ENCODE measurements around the gene OR10V1. TPM values are rescaled to one million over a fixed set of nuclear protein-coding genes. Genes with fewer than 3 reads are reported as not detected.
"Not testable (repeated sequence)": the region's sequence is repeated elsewhere in the genome, so short reads cannot be mapped to it uniquely, and the experiment has no call there.

OR10V1 gene
- total and polyA plus RNA-seq, 4 donors: not detected

- WGBS: 75% methylated on average over 2 of the region's 2 CpGs
- Histone ChIP-seq H3K4me1 (ENCODE audit: control insufficient read depth in 4 of 4, insufficient read depth in 4 of 4, low read length in 3 of 4) (no peaks in the 10 kb centered on the region), H3K27me3 (ENCODE audit: control insufficient read depth in 4 of 4, insufficient read depth in 4 of 4, low read length in 3 of 4) (no peaks in the 10 kb centered on the region), H3K9me3 (ENCODE audit: control insufficient read depth in 4 of 4, low read length in 3 of 4) (peaks cover 0 to 7% (median 2%) of the 10 kb centered on the region in 4 donors), H3K36me3 (ENCODE audit: control insufficient read depth in 4 of 4, insufficient read depth in 3 of 4, low read depth in 1 of 4, low read length in 3 of 4) (no peaks in the 10 kb centered on the region), H3K9ac (ENCODE audit: low read depth in 1 of 2, low read length in 2 of 2) (no peak overlapping the region), H3K27ac (ENCODE audit: low read depth in 1 of 2, low read length in 2 of 2) (no peak overlapping the region), H3K4me3 (ENCODE audit: low read depth in 1 of 3, low read length in 3 of 3) (no peak overlapping the region)
- TF ChIP-seq ZBTB33 (IDR thresholded peaks at IDR 0.05) (no peak), TAF1 (conservative IDR thresholded peaks at IDR 0.05) (no peak), MAX (IDR thresholded peaks at IDR 0.05) (no peak), ATF3 (IDR thresholded peaks at IDR 0.05) (no peak), SP1 (IDR thresholded peaks at IDR 0.05) (no peak), FOXA1 (IDR thresholded peaks at IDR 0.05) (no peak), JUND (IDR thresholded peaks at IDR 0.05) (no peak), GABPA (IDR thresholded peaks at IDR 0.05 in 1 of 2, conservative IDR thresholded peaks at IDR 0.05 in 1 of 2) (no peak), HNF4G (IDR thresholded peaks at IDR 0.05) (no peak), RAD21 (IDR thresholded peaks at IDR 0.05) (no peak), HNF4A (conservative IDR thresholded peaks at IDR 0.05) (no peak), NR2F2 (IDR thresholded peaks at IDR 0.05) (no peak)
- no peak for DNase-seq (ENCODE audit: low spot score)
These were observed 22.5 kb downstream of the OR10V1 start for GRCh38 chr11:59691156-59691555.

GRCh38 chr11:59689015-59689414, 24.6 kb downstream of the OR10V1 start:
- no peaks in the 10 kb centered on the region for H3K27me3 ChIP-seq (ENCODE audit: control insufficient read depth in 4 of 4, insufficient read depth in 4 of 4, low read length in 3 of 4)
- 78% methylated on average over 3 of the region's 3 CpGs for WGBS
- H3K36me3 ChIP-seq (ENCODE audit: control insufficient read depth in 4 of 4, insufficient read depth in 3 of 4, low read depth in 1 of 4, low read length in 3 of 4): no peaks in the 10 kb centered on the region
- H3K4me3 ChIP-seq (ENCODE audit: low read depth in 1 of 3, low read length in 3 of 3): no peak overlapping the region
- TF ChIP-seq FOXA1 (IDR thresholded peaks at IDR 0.05) (no peak), CTCF (IDR thresholded peaks at IDR 0.05; ENCODE audit: low read depth, low read length, missing input control) (no peak), TAF1 (conservative IDR thresholded peaks at IDR 0.05) (no peak), GABPA (IDR thresholded peaks at IDR 0.05 in 1 of 2, conservative IDR thresholded peaks at IDR 0.05 in 1 of 2) (no peak), HNF4G (IDR thresholded peaks at IDR 0.05) (no peak), YY1 (IDR thresholded peaks at IDR 0.05) (no peak), ATF3 (IDR thresholded peaks at IDR 0.05) (no peak), RXRA (IDR thresholded peaks at IDR 0.05) (no peak), SP1 (IDR thresholded peaks at IDR 0.05) (no peak), FOXA2 (IDR thresholded peaks at IDR 0.05) (no peak), EGR1 (IDR thresholded peaks at IDR 0.05; ENCODE audit: low read depth in 2 of 2) (no peak), ZBTB33 (IDR thresholded peaks at IDR 0.05) (no peak), REST (IDR thresholded peaks at IDR 0.05) (no peak), MAX (IDR thresholded peaks at IDR 0.05) (no peak), HNF4A (conservative IDR thresholded peaks at IDR 0.05) (no peak), NR2F2 (IDR thresholded peaks at IDR 0.05) (no peak), JUND (IDR thresholded peaks at IDR 0.05) (no peak)
- no peaks in the 10 kb centered on the region for H3K4me1 ChIP-seq (ENCODE audit: control insufficient read depth in 4 of 4, insufficient read depth in 4 of 4, low read length in 3 of 4)
- H3K9ac ChIP-seq (ENCODE audit: low read depth in 1 of 2, low read length in 2 of 2): no peak overlapping the region
- H3K9me3 ChIP-seq (ENCODE audit: control insufficient read depth in 4 of 4, low read length in 3 of 4): peaks cover 0 to 7% (median 2%) of the 10 kb centered on the region in 4 donors
- no peak overlapping the region for H3K27ac ChIP-seq (ENCODE audit: low read depth in 1 of 2, low read length in 2 of 2)
- DNase-seq (ENCODE audit: low spot score): no peak

- not testable (repeated sequence) for H3K9me3 ChIP-seq (ENCODE audit: control insufficient read depth in 4 of 4, low read length in 3 of 4); H3K4me1 ChIP-seq (ENCODE audit: control insufficient read depth in 4 of 4, insufficient read depth in 4 of 4, low read length in 3 of 4); H3K9ac ChIP-seq (ENCODE audit: low read depth in 1 of 2, low read length in 2 of 2); H3K27ac ChIP-seq (ENCODE audit: low read depth in 1 of 2, low read length in 2 of 2); H3K27me3 ChIP-seq (ENCODE audit: control insufficient read depth in 4 of 4, insufficient read depth in 4 of 4, low read length in 3 of 4); DNase-seq (ENCODE audit: low spot score); H3K36me3 ChIP-seq (ENCODE audit: control insufficient read depth in 4 of 4, insufficient read depth in 3 of 4, low read depth in 1 of 4, low read length in 3 of 4); H3K4me3 ChIP-seq (ENCODE audit: low read depth in 1 of 3, low read length in 3 of 3)
- WGBS: 67% methylated on average over 7 of the region's 7 CpGs
These were observed 32.4 kb downstream of the OR10V1 start for GRCh38 chr11:59681260-59681725.
